DMS53 (cell line): ENCODE results near the gene BAHCC1.

Experiments
- DNase-seq: peaks from one replicate; lab custom pipeline; 2025; lab: John Stamatoyannopoulos, UW

The BAHCC1 gene

DNA sequence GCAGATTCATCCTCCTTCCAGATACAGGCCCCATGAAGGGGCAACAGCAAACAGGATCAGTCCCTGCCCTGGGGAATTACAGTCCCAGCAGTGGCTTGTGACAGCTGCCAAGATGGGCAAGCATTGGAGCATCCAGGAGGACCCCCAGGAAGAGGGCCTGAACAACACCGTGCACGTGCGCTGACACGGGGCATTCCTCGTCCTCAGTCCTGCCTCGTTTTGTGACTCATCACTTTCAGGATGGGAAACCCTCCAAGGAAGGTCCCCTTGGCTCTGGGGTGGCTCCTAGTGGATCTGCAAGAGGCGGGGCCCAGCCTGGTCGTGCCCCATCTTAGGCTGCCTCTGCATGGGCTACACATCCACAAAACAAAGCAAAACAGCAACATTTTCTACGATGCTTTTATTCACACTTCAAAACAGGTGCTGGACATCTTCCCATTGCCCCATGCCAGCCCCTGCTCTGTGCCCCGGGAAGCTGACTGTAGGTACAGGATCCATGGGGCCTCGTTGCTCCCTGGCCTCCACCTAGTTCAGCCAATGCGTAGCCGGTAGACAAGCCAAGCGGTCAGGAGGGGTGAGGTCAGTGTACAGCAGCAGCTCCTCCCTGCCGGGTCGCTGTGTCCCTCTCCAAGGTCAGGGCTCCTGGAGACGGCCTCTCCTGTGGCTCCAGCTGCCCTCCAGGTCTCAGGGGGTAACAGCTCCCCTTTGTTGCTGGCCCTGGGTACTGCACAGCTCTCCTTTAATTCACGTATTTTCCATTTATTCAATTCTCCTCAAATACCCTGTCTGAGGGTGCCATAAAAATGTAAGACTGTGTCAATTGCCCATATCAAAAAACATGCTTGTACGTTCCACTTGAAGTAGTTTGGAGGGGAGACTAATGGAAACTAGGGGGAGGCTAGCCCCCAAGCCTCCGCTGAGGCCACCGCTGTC lies 85.1 kb downstream of the BAHCC1 start:
- DNase-seq: no peak

DNA sequence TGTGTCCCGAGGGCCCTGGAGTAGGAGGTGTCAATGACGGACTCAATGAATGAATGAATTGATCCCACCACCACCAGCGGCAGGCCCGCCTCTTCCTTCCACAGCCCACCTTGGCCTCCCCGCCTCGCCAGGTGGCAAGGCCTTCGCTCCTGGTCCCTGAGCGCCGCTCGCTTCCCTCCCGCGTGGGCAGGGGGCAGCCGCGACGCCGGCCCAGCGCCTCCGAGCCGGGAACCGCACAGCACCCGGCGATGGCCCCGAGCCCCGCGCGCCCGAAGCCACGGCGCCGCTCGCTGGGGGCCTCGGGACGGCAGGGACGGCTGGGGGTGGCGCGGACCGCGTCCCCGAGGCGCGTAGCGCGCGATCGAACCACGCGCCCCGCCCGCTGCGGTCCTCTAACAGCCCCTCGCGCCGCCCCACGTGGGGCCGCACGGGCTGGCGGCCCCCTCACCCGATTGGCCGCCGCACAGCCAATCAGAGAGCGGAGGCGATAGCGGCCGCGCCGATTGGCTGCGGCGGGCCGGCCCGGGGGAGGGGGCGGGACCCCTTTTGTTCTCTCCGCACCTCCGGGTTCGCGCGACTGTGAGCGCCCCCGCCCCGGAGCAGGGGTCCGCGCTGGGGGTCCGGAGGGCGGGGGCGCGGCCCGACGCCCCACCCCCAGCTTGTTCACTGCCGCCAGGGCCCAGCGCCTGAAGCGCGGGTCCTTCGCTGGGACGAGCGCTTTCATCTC lies 86.0 kb downstream of the BAHCC1 start:
- DNase-seq: peak; percentile 93

DNA sequence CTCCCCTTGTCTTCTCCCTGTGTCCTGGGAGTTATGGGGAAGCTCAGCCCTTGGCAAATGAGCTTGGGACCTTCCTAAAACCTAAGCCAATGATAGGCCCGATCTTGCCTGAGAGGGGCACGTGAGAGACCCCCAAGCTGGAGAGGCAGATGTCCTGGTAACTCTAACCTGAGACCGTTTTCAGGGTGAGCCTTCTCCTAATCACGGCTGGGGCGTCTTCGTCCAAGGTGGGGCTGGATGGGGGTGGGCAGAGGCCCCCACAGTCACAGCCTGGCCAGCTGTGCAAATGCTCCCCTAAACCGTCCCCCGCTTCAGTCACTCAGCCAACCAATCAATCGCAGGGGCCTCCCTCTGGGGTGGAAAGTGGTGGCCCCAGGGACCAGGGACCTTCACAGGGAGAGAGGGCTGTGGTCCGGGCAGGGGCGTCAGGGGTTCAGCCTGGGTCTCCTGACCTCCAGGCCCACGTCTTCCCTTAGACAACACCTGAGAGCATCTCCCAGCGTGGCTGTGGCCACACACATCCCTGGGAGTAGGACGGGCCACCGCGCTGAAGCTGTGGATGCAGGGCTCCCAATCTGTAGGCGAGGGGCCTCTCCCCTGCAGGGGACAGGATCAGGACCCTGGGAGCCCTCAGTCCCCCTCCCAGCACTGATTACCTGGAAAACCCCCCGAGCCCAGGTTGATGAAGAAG lies 86.7 kb downstream of the BAHCC1 start:
- DNase-seq: no peak

- peak; percentile 44 for DNase-seq
These were observed 87.4 kb downstream of the BAHCC1 start for GRCh38 chr17:81482673-81483072.

DNA sequence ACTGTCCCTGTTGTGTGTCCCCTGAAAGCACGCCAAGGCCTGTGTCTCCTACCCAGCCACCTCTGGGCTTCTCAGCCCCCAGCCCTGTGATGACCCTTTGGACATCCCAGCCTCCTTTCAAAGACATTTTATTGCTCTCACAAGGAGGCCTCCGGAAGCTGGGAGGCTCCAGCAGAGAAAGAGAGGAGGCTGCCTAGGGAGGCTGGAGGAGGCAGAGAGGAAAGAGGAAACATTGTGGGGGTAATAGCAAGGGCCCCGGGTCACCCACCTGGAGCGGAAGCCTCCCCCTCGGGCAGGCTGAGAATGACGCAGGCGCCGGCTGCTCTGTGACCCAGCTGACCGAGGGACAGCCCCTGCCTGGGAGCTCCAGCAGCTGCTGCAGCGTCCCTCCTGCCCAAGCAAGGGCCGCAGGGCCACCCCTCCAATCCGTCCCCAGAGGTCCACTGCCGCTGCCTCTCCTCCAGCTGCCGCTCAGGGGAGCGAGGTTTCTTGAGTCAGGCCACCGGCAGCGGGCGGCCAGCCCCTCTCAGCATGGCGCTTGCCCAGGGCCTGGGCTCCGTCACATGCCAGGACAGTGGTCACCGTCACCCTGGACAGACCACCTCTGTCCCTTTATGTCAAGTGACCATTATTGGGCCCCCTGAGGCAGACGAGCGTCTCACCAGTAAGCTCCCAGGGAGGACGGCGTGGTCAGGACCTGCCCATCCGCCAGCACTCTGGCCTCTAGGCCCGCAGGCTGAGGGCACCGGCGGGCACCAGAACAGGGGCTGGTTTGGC lies 88.0 kb downstream of the BAHCC1 start:
- DNase-seq: peak; percentile 90

DNA sequence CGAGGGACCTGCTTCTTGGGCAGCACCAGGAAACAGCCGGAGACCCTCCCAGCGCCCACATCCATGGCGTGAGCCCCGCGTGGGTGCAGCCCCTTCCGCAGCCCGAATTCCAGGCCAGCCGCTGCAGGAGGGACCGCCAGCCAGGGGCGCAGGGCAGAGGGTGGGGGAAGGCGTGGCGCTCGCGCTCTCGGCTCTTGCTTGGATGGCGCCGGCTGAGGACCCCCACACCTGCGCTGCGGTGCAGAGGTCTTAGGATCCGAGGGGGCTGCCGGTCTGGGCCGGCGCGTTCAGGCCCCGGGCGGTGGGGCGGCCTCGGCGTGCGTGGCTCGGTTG lies 88.6 kb downstream of the BAHCC1 start:
- DNase-seq: peak; percentile 59

GRCh38 chr17:81484195-81484979 lies 89.1 kb downstream of the BAHCC1 start:
- peak; percentile 95 for DNase-seq

DNA sequence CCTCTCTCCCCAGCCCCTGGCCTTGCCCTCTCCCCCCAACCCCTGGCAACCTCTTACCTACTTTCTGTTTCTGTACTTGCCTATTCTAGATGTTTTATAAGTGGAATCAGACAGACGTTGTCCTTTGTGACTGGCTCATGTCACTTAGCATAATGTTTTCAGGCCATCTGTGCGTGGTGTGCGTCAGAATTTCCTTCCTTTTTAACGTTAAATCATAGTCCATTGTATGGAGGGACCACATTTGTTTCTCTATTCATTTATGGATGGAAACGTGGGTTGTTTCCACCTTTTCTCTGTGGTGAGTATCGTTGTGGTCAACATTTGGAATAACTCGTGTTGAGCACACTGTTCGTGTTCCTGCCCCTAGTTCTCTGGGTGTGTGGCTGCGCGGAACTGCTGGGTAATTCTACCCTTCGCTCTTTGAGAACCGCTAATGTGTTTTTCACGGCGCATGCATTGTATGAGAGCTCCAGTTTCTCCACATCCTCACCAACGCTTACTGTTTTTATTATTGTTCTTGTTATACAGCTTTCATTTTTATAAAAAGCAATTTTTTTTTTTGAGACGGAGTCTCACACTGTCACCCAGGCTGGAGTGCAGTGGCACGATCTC lies 91.0 kb downstream of the BAHCC1 start:
- DNase-seq: no peak

- DNase-seq: no peak
These were observed 91.8 kb downstream of the BAHCC1 start for GRCh38 chr17:81487089-81487486.

GRCh38 chr17:81487487-81488275 lies 92.4 kb downstream of the BAHCC1 start:
- DNase-seq: peak; percentile 91

GRCh38 chr17:81488276-81488860 lies 93.1 kb downstream of the BAHCC1 start:
- peak; percentile 67 for DNase-seq

- DNase-seq: peak; percentile 65
These were observed 94.0 kb downstream of the BAHCC1 start for GRCh38 chr17:81489012-81489997.

- no peak for DNase-seq
These were observed 95.0 kb downstream of the BAHCC1 start for GRCh38 chr17:81489998-81490992.

- peak; percentile 49 for DNase-seq
These were observed 95.9 kb downstream of the BAHCC1 start for GRCh38 chr17:81491181-81491581.

DNA sequence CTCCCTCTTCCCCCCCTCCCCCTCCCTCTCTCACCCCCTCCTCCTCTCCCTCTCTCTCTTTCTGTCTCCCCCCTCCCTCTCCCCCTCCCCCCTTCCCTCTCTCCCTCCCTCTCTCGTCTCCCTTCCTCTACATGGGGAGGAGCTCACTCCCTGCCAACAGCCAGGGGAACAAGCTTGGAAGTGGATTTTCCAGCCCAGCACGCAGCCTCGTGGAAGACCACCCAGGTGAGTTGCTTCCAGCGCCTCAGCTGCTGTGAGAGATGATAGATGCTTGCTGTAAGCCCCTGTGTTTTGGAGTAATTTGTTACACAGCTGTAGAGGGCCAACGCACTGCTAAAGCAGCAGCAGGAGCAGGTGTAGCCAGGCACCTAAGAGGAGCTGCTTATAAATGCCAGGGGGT lies 96.5 kb downstream of the BAHCC1 start:
- no peak for DNase-seq

- no peak for DNase-seq
These were observed 96.9 kb downstream of the BAHCC1 start for GRCh38 chr17:81492202-81492601.

GRCh38 chr17:81492706-81493105 lies 97.4 kb downstream of the BAHCC1 start:
- no peak for DNase-seq
